ENCODE results near the gene OTUD6A.

GRCh38 chrX:70082723-70083122 is 20.5 kb downstream of the OTUD6A start:
- no peak for TF ChIP-seq POLR2A (IDR thresholded peaks at IDR 0.05; ENCODE audit: low read length)
- no peak for TF ChIP-seq GATA1 (IDR thresholded peaks at IDR 0.05; ENCODE audit: low read depth, low read length)

Measured in erythroblast (primary cell).